ENCODE results near the gene PCDHB13. TPM values are rescaled to one million over a fixed set of nuclear protein-coding genes. Genes with fewer than 3 reads are reported as not detected.
"Not testable (repeated sequence)": the region's sequence is repeated elsewhere in the genome, so short reads cannot be mapped to it uniquely, and the experiment has no call there.

Gene PCDHB13
- total RNA-seq (not detected), polyA plus RNA-seq (under 1 TPM in 1 of 4 donors, not detected in 3; 0.05 TPM)

- not testable (repeated sequence) for H3K9me3 ChIP-seq (ENCODE audit: control insufficient read depth in 2 of 2, low read length in 2 of 2); DNase-seq; H3K36me3 Mint-ChIP-seq; H3K36me3 ChIP-seq (ENCODE audit: control insufficient read depth, insufficient read depth, low read length); H3K4me1 ChIP-seq (ENCODE audit: control insufficient read depth, insufficient read depth, low read length, poor library complexity, severe bottlenecking); H3K27ac ChIP-seq (ENCODE audit: insufficient read depth, low read length, poor library complexity, severe bottlenecking); H3K4me3 ChIP-seq (ENCODE audit: low read depth, low read length); H3K27me3 ChIP-seq (ENCODE audit: control insufficient read depth, insufficient read depth, low read length); H3K4me1 Mint-ChIP-seq; H3K27ac Mint-ChIP-seq; ATAC-seq (ENCODE audit: low read depth in 2 of 2)
- Mint-ChIP-seq H3K9me3 (peaks cover 0 to 24% (median 13%) of the 10 kb centered on the region in 7 donors), H3K27me3 (peaks cover 15% of the 10 kb centered on the region), H3K4me3 (peak within 1 kb of the TSS in 2 of 4 donors; percentile 33 to 64)
Measured at GRCh38 chr5:141213656-141214339, at the start of gene PCDHB13. TSS of gene PCDHB13 (plus strand) at chr5:141213919. CDS start at chr5:141214124, 205 bp downstream.

- H3K4me3 ChIP-seq (ENCODE audit: low read depth, low read length) = no peak within 1 kb of the TSS
- no peaks in the 10 kb centered on the region for H3K36me3 ChIP-seq (ENCODE audit: control insufficient read depth, insufficient read depth, low read length)
- H3K27me3 Mint-ChIP-seq = peaks cover 14% of the 10 kb centered on the region
- no peaks in the 10 kb centered on the region for H3K4me1 ChIP-seq (ENCODE audit: control insufficient read depth, insufficient read depth, low read length, poor library complexity, severe bottlenecking)
- H3K27me3 ChIP-seq (ENCODE audit: control insufficient read depth, insufficient read depth, low read length) = peaks cover 5% of the 10 kb centered on the region
- no peaks in the 10 kb centered on the region for H3K36me3 Mint-ChIP-seq
- no peak within 1 kb of the TSS for H3K27ac ChIP-seq (ENCODE audit: insufficient read depth, low read length, poor library complexity, severe bottlenecking)
- ATAC-seq (ENCODE audit: low read depth in 2 of 2) (no peak), DNase-seq (peak in 1 of 3 donors; percentile 17)
- peaks cover 0 to 13% (median 4%) of the 10 kb centered on the region in 7 donors for H3K9me3 Mint-ChIP-seq
- H3K27ac Mint-ChIP-seq = no peak within 1 kb of the TSS
- peaks cover 0 to 5% (median 0%) of the 10 kb centered on the region in 4 donors for H3K4me1 Mint-ChIP-seq
- no peak within 1 kb of the TSS for H3K4me3 Mint-ChIP-seq
- no peaks in the 10 kb centered on the region for H3K9me3 ChIP-seq (ENCODE audit: control insufficient read depth in 2 of 2, low read length in 2 of 2)
Measured at GRCh38 chr5:141172381-141173204, 41.1 kb upstream of the PCDHB13 start, which contains the start of gene PCDHB7. TSS of gene PCDHB7 (plus strand) at chr5:141172644. CDS start at chr5:141172836, 192 bp downstream.

- not testable (repeated sequence) for H3K36me3 Mint-ChIP-seq; H3K9me3 ChIP-seq (ENCODE audit: control insufficient read depth in 2 of 2, low read length in 2 of 2); ATAC-seq (ENCODE audit: low read depth in 2 of 2); H3K27me3 ChIP-seq (ENCODE audit: control insufficient read depth, insufficient read depth, low read length); H3K4me1 ChIP-seq (ENCODE audit: control insufficient read depth, insufficient read depth, low read length, poor library complexity, severe bottlenecking); H3K4me3 ChIP-seq (ENCODE audit: low read depth, low read length); DNase-seq; H3K4me1 Mint-ChIP-seq; H3K27ac Mint-ChIP-seq; H3K27ac ChIP-seq (ENCODE audit: insufficient read depth, low read length, poor library complexity, severe bottlenecking); H3K4me3 Mint-ChIP-seq; H3K36me3 ChIP-seq (ENCODE audit: control insufficient read depth, insufficient read depth, low read length)
- Mint-ChIP-seq H3K9me3 (peaks cover 0 to 11% (median 0%) of the 10 kb centered on the region in 7 donors), H3K27me3 (peaks cover 14% of the 10 kb centered on the region)
Measured at GRCh38 chr5:141174291-141175104, 39.2 kb upstream of the PCDHB13 start.

GRCh38 chr5:141175933-141176332, 37.8 kb upstream of the PCDHB13 start:
- peaks cover 14% of the 10 kb centered on the region for H3K27me3 Mint-ChIP-seq
- H3K9me3 Mint-ChIP-seq = peaks cover 0 to 11% (median 2%) of the 10 kb centered on the region in 7 donors

GRCh38 chr5:141177577-141178191, 36.0 kb upstream of the PCDHB13 start, which contains the start of gene PCDHB8:
TSS of gene PCDHB8 (plus strand) at chr5:141177790. CDS start at chr5:141178035, 245 bp downstream.
- H3K27ac Mint-ChIP-seq; DNase-seq; H3K4me3 Mint-ChIP-seq; H3K36me3 Mint-ChIP-seq; H3K36me3 ChIP-seq (ENCODE audit: control insufficient read depth, insufficient read depth, low read length); H3K4me1 Mint-ChIP-seq; H3K9me3 ChIP-seq (ENCODE audit: control insufficient read depth in 2 of 2, low read length in 2 of 2); H3K27ac ChIP-seq (ENCODE audit: insufficient read depth, low read length, poor library complexity, severe bottlenecking); H3K4me3 ChIP-seq (ENCODE audit: low read depth, low read length); ATAC-seq (ENCODE audit: low read depth in 2 of 2); H3K4me1 ChIP-seq (ENCODE audit: control insufficient read depth, insufficient read depth, low read length, poor library complexity, severe bottlenecking); H3K27me3 ChIP-seq (ENCODE audit: control insufficient read depth, insufficient read depth, low read length): not testable (repeated sequence)
- peaks cover 14% of the 10 kb centered on the region for H3K27me3 Mint-ChIP-seq
- peaks cover 0 to 10% (median 7%) of the 10 kb centered on the region in 7 donors for H3K9me3 Mint-ChIP-seq

More at GRCh38 chr5:141175933-141176332, 37.8 kb upstream of the PCDHB13 start:
- H3K27ac Mint-ChIP-seq = no peak overlapping the region
- Histone ChIP-seq H3K36me3 (ENCODE audit: control insufficient read depth, insufficient read depth, low read length) (no peaks in the 10 kb centered on the region), H3K4me1 (ENCODE audit: control insufficient read depth, insufficient read depth, low read length, poor library complexity, severe bottlenecking) (no peaks in the 10 kb centered on the region), H3K9me3 (ENCODE audit: control insufficient read depth in 2 of 2, low read length in 2 of 2) (no peaks in the 10 kb centered on the region), H3K27me3 (ENCODE audit: control insufficient read depth, insufficient read depth, low read length) (peaks cover 5% of the 10 kb centered on the region), H3K4me3 (ENCODE audit: low read depth, low read length) (no peak overlapping the region), H3K27ac (ENCODE audit: insufficient read depth, low read length, poor library complexity, severe bottlenecking) (no peak overlapping the region)
- peaks cover 0 to 5% (median 0%) of the 10 kb centered on the region in 4 donors for H3K4me1 Mint-ChIP-seq
- no peaks in the 10 kb centered on the region for H3K36me3 Mint-ChIP-seq
- H3K4me3 Mint-ChIP-seq = no peak overlapping the region
- DNase-seq (no peak), ATAC-seq (ENCODE audit: low read depth in 2 of 2) (no peak)

GRCh38 chr5:141179371-141179770, 34.3 kb upstream of the PCDHB13 start:
- H3K27me3 Mint-ChIP-seq = peaks cover 11% of the 10 kb centered on the region
- not testable (repeated sequence) for H3K4me3 ChIP-seq (ENCODE audit: low read depth, low read length); H3K9me3 ChIP-seq (ENCODE audit: control insufficient read depth in 2 of 2, low read length in 2 of 2); H3K27ac ChIP-seq (ENCODE audit: insufficient read depth, low read length, poor library complexity, severe bottlenecking); DNase-seq; H3K4me1 ChIP-seq (ENCODE audit: control insufficient read depth, insufficient read depth, low read length, poor library complexity, severe bottlenecking); H3K4me3 Mint-ChIP-seq; H3K36me3 ChIP-seq (ENCODE audit: control insufficient read depth, insufficient read depth, low read length); H3K36me3 Mint-ChIP-seq; H3K4me1 Mint-ChIP-seq; ATAC-seq (ENCODE audit: low read depth in 2 of 2); H3K27me3 ChIP-seq (ENCODE audit: control insufficient read depth, insufficient read depth, low read length); H3K27ac Mint-ChIP-seq
- peaks cover 0 to 16% (median 6%) of the 10 kb centered on the region in 7 donors for H3K9me3 Mint-ChIP-seq

GRCh38 chr5:141179876-141180275, 33.8 kb upstream of the PCDHB13 start:
- not testable (repeated sequence) for H3K27ac Mint-ChIP-seq; DNase-seq; H3K27me3 ChIP-seq (ENCODE audit: control insufficient read depth, insufficient read depth, low read length); H3K4me1 Mint-ChIP-seq; H3K27ac ChIP-seq (ENCODE audit: insufficient read depth, low read length, poor library complexity, severe bottlenecking); H3K27me3 Mint-ChIP-seq; H3K9me3 ChIP-seq (ENCODE audit: control insufficient read depth in 2 of 2, low read length in 2 of 2); H3K4me1 ChIP-seq (ENCODE audit: control insufficient read depth, insufficient read depth, low read length, poor library complexity, severe bottlenecking); H3K4me3 ChIP-seq (ENCODE audit: low read depth, low read length); H3K4me3 Mint-ChIP-seq; H3K36me3 Mint-ChIP-seq; H3K36me3 ChIP-seq (ENCODE audit: control insufficient read depth, insufficient read depth, low read length); ATAC-seq (ENCODE audit: low read depth in 2 of 2)
- H3K9me3 Mint-ChIP-seq = peaks cover 0 to 19% (median 6%) of the 10 kb centered on the region in 7 donors
